ENCODE measurements around the gene KLHL41.
A peak's percentile ranks its signal among the peaks of the same experiment; 100 is the strongest.

The KLHL41 gene

GRCh38 chr2:169509298-169509885, at the start of gene KLHL41:
Gene KLHL41, plus strand, starts transcription at chr2:169509702. Its CDS starts 77 bp downstream, at chr2:169509779.
- DNase-seq: no peak

GRCh38 chr2:169461143-169461542, 48.4 kb upstream of the KLHL41 start:
- no peak for DNase-seq

GRCh38 chr2:169462896-169463695, 46.4 kb upstream of the KLHL41 start:
- DNase-seq: no peak

- no peak for DNase-seq
These were observed 45.0 kb upstream of the KLHL41 start for GRCh38 chr2:169464466-169464865.

- no peak for DNase-seq
These were observed 44.6 kb upstream of the KLHL41 start for GRCh38 chr2:169464882-169465281.

- DNase-seq: no peak
These were observed 40.7 kb upstream of the KLHL41 start for GRCh38 chr2:169468841-169469240.

GRCh38 chr2:169469952-169470572, 39.4 kb upstream of the KLHL41 start:
- no peak for DNase-seq

- DNase-seq: no peak
These were observed 37.3 kb upstream of the KLHL41 start for GRCh38 chr2:169472249-169472648.

GRCh38 chr2:169476459-169476858, 33.0 kb upstream of the KLHL41 start:
- DNase-seq: no peak

- no peak for DNase-seq
These were observed 31.2 kb upstream of the KLHL41 start for GRCh38 chr2:169478339-169478738.

GRCh38 chr2:169478745-169479256, 30.7 kb upstream of the KLHL41 start:
- DNase-seq: no peak

GRCh38 chr2:169479257-169480078, 30.0 kb upstream of the KLHL41 start, which contains the start of gene BBS5:
Gene BBS5, plus strand, starts transcription at chr2:169479494. Its CDS starts 60 bp downstream, at chr2:169479554.
- DNase-seq: peak; percentile 56

GRCh38 chr2:169480079-169480465, 29.4 kb upstream of the KLHL41 start:
- no peak for DNase-seq

GRCh38 chr2:169485650-169486138, 23.8 kb upstream of the KLHL41 start:
- DNase-seq: no peak

- DNase-seq: no peak
These were observed 23.0 kb upstream of the KLHL41 start for GRCh38 chr2:169486487-169486886.

GRCh38 chr2:169490834-169491233, 18.7 kb upstream of the KLHL41 start:
- DNase-seq: no peak

GRCh38 chr2:169491378-169491777, 18.1 kb upstream of the KLHL41 start:
- no peak for DNase-seq

- DNase-seq: no peak
These were observed 16.1 kb upstream of the KLHL41 start for GRCh38 chr2:169493360-169493759.

- DNase-seq: no peak
These were observed 14.1 kb upstream of the KLHL41 start for GRCh38 chr2:169495310-169495928.

- no peak for DNase-seq
These were observed 4.9 kb upstream of the KLHL41 start for GRCh38 chr2:169504651-169505050.

GRCh38 chr2:169507698-169508097, 1.8 kb upstream of the KLHL41 start:
- no peak for DNase-seq

GRCh38 chr2:169509955-169510354, 453 bp downstream of the KLHL41 start:
- no peak for DNase-seq
